Measurements from ENCODE around the gene LIN28B.

LIN28B gene

DNA sequence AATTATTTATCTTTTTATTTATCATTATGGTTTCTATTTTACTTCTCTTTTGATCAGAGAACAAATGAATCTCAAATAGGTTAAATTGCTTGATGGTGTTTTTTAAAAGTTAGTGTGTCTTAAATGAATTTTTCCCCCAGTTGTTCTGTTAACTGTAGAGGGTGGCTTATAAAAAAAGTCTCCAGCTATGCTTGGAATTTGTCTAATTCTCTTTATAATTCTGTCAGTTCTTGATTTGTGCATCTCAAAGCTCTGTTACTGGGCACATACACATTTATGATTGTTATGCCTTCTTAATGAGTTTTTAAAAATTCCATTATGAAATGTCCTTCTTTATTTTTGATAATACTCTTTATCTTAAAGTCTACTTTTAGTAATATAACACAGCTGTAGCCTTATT is 58.0 kb downstream of the LIN28B start:
- DNase-seq (ENCODE audit: low read depth): no peak

DNA sequence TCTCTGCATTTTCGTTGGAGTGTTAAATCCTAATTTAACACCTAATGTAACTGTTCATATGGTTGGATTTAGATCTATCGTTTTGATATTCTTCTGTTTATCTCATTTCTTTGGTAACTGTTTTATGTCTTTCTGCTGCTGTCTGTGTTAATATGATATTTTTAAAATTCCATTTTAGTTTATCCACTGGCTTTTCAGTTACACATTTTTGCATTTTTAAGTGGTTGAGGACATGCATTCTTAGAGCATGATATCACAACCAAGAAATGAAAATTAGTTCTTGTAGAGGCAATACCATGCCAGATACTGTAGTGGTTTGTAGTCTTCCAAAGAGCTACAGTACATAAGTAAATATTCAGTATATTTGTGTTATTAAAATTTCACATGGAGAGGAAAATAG is 58.6 kb downstream of the LIN28B start:
- no peak for DNase-seq (ENCODE audit: low read depth)

DNA sequence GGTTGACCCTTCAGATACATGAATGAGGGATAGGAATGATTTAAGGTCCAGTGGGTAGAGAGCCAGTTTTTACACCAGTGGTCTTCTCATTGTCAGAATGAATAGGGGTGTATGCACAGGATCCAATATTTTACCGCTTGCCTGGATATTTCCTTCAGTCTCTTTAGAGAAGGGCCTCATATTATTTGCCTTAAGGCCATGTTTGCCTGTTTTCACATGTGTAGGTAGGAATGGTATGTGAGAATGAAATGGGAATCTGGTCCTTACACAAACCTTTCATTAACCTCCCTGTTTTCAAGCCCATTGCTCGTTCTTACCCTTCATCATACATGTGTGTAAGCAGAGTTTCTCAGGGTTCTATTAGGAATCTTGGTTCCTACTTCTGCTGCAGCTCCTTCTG is 62.4 kb downstream of the LIN28B start:
- no peak for DNase-seq (ENCODE audit: low read depth)

DNA sequence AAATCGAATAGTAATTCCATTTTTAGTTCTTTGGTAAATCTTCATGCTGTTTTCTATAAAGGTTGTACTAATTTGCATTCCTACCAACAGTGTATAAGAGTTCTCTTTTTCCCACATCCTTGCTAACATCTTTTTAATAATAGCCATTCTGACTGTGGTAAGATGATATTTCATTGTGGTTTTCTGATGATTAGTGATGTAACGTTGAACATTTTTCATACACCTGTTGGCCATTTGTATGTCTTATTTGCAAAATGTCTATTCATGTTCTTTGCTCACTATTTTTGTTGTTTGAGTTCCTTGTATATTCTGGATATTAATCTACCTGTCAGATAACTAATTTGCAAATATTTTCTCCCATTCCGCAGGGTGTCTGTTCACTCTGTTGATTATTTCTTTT is 64.5 kb downstream of the LIN28B start:
- no peak for DNase-seq (ENCODE audit: low read depth)

DNA sequence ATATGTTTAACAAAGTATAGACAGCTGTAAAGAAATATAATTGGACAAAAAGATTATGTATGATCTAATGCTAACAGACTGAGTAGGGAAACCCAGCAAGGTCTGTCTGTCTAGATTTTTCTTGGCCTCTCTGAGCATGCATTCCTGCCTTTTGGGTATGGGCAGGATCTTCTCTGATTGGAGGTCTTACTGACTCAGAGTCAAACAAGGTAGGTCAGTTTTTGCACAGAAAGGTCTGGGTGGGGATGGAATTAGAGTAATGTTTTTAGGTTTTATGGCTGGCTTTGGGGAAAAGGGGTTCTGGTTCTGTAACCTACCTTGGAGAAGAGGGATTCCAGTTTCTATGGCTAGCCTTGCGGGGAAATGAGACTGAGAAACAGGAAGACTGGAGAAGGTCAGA is 65.5 kb downstream of the LIN28B start:
- no peak for DNase-seq (ENCODE audit: low read depth)

DNA sequence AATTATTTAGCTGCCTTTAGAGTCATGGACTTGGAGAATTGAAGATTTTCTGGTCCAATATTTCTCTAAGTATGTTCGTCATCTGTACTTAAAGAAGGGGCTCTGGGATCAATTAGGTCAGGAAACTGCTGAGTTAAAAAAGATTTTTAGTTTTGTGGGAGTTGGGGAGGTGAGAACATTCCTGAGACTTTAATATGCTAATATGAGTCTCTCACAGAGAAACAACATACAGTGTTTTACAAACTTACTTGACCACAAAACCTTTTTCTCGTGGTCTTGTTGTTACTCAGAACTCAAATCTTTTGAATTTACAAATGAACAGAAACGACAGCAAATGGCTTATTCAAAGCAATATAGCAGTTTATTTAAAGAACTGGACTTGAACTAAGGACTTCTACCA is 67.9 kb downstream of the LIN28B start:
- no peak for DNase-seq (ENCODE audit: low read depth)

DNA sequence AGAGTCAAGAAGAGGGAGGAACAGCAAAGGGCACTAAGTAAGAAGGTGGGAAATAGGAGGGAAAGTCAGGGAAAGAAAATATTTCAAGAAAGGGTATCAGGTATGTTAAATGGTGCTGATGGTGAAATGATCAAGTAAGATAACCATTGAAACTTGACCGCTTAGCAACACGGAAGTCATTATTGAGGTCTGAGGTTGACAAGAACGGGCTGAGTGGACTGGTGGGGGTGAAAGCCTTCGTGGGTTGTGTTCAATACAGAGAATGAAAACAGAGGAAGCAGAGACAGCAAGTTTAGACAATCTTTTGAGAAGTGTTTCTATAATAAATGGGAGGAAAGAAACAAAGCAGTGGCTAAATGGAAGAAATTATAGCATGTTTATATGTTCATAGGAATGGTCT is 72.0 kb downstream of the LIN28B start:
- no peak for DNase-seq (ENCODE audit: low read depth)

DNA sequence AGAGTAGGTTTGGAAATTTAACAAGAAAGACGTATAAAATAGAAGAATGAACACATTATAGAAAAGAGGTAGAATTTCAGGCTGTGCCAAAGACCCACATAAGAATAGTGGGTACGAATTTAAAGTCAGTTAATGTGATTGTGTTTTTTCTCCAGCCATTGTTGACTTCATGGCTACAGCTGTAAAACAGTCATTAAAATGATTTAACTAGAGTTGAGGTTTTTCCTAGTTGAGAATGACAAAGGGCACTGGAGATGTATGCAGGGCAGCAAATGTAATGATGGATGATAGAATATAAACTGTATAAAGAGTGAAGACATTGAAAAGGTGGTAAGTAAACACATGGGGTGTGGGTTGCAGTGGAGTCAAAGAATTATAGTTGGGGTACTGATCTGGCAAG is 72.7 kb downstream of the LIN28B start:
- DNase-seq (ENCODE audit: low read depth): no peak

DNA sequence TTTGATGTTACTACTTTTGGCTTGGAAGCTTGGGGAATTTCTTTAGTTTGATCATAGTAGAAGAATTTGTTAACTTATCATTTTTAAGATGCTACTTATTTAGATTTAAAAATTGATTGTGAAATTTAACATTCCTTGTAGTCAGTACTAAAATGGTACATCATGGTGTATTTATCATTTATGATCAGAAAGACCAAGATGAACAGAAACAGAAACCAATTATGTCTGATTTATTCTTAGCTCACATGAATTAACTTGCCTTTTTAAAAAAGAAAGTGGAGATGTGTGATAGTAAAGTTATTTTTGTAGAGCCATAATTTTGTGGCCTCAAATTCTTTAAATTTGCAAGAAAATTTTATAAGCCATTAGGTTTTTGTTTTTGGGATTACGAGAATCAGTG is 77.6 kb downstream of the LIN28B start:
- DNase-seq (ENCODE audit: low read depth): no peak

DNA sequence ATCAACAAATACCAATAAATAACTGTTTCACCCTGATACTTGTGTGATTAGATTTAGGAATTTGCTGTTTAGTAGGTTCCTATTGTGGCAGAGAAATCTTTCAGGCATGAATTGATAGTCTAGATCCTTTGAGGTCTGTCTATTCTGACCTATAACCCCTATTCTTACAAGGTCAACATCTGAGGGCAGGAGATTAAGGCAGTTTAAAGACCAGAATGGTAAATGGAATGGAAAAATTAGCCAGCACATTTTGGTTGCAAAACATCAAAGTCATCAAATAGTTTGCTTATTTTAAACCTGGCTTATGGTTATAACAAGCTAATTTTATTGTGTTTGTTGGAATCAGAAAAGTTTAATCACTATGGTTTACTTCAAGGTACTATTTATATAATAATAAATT is 78.4 kb downstream of the LIN28B start:
- no peak for DNase-seq (ENCODE audit: low read depth)

DNA sequence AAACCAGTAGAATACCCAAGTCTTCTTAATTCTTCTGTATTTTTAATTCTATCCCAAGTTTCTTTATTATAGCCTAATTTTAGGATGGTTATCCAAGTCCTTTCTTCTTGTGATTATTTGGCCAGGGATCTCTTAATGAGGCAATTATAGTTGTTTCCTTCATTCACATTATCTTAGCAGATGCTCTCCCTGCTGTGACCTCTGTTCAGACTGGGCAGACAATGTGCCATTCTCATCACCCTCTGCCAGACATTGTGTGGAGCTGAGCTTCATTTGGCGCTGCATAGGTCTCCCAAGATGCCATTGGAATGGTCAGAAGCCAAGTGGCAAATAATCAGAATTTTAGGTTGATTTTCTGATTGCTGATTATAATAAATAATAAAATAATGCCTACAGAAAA is 79.4 kb downstream of the LIN28B start:
- no peak for DNase-seq (ENCODE audit: low read depth)

DNA sequence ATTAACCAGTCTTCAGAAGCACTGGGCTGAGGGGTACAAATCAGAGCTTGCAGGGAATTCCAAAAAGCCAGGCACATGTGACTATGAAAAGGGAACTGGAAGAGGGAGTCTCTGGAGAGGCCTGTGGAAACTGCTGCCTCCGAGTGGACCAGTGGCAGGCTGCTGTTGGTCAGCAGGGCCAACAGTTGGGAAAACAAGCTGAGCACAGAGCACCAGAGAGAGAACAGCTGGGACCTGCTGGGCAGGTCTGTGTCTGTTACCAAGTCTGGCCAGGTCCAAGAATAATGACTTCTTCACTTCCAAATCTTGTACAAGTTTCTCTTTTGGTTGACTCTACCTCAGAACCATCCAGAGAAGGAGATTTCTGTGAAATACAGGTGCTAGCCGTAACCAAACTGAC is 81.4 kb downstream of the LIN28B start:
- DNase-seq (ENCODE audit: low read depth): no peak

DNA sequence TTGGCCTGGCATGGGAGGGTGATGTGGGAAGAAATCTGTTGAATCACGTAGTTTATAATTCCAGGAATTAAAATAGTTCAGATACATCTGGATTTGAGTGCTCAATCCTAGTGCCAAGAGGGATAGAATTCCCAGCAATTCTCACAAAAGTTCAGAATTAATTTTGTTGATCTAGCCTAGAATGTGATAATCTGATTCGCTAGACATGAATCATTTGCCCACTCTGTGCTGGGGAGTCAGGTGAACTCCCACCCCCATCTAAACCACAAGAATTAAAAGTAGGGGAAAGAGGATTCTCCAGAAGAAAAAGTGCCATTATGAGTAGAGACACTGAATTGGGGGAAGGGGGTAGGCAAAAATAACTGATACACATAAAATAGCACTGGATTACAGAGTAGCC is 85.0 kb downstream of the LIN28B start:
- DNase-seq (ENCODE audit: low read depth): no peak

DNA sequence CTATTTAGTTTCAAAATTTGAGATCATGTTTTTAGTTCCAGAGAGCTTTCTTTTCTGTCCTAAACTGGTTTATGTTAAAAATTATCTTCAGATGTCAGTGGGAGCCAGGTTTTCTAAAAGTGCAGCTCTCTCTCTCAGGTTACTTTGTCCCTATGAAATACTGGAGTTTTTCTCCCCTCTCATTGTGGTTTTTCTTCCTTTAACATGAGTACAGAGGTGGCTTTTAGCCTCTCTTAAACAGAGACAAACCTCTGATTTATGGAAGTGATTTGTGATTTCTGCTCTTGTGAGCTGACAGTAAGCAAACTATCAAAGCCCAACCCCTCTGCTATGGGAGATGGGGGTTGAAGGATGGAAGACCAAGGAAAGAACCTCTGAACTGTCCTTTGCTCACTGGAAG is 85.7 kb downstream of the LIN28B start:
- DNase-seq (ENCODE audit: low read depth): no peak

DNA sequence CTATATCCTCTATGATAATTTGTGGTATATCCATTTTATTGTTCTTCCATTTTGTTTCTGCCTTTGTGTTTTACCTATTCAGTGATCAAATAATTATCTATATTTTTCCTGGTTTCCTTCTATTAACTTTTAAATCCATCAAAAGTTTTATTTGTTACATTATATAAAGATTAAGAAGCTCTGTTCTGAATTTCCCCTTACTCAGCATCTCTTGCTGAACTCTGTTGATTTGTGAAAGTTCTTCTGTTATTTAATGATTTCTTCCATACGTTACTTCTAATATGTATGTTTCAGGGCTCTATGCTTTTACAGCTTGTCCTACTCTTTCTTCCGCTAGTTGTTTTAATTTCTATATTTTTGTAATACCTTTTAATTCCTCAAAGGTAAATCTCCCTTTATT is 87.1 kb downstream of the LIN28B start:
- DNase-seq (ENCODE audit: low read depth): no peak

DNA sequence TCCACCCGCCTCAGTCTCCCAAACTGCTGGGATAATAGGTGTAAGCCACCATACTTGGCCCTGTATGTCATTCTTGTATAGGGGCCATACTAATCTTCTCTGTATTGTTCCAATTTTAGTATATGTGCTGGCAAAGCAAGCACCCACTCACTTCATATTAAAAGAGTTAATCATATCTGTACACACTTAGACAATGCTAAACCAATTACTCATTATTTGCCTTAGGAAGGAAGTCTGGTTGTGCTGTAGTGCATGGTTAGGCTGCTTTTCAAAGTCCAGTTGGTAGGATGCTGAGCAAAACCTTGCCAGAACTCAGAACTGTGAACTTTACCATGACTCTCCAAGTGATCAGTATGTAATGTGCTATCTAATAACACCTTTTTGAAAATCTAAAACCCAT is 88.6 kb downstream of the LIN28B start:
- DNase-seq (ENCODE audit: low read depth): no peak

DNA sequence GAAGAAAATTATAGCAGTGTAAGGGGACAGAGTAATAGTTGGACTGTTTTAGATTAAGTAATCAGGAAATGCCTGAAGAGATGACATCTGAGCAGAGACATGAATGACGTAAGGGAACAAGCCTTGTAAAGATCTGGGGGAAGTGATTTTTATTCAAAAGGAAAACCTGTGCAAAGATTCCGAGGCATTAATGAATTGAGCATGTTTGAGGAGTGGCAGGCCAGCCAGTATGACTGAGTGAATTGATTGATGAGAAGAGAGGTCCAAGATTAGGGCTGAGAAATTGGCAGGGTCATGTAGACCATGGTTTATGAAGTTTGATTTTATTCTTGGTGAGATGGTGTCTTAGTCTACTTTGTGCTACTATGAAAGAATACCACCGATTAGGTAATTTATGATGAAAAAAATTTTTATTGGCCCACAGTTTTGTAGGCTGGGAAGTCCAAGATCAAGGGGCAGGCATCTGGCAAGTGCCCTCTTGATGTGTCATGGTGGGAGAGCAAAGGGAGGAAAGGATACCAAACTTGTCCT is 95.1 kb downstream of the LIN28B start:
- DNase-seq (ENCODE audit: low read depth): no peak

DNA sequence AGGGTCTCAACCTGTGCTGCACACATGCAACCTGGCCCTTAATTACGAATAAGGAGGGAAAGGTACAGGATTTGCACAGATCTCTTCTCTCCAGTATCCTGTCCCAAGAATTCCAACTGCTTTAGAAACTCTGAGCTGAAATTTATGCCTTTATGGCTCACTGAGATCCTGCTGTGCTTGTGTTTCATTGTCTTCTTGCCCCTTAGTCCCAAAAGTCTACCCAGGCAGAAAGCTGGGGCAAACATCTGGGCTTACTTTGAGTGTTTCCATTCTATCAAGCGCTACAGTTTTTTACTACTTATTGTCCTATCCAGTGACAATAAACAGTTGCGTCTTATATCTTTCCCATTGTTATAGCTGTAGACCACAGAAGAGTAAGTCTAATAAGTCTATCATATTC is 99.7 kb downstream of the LIN28B start:
- DNase-seq (ENCODE audit: low read depth): no peak

DNA sequence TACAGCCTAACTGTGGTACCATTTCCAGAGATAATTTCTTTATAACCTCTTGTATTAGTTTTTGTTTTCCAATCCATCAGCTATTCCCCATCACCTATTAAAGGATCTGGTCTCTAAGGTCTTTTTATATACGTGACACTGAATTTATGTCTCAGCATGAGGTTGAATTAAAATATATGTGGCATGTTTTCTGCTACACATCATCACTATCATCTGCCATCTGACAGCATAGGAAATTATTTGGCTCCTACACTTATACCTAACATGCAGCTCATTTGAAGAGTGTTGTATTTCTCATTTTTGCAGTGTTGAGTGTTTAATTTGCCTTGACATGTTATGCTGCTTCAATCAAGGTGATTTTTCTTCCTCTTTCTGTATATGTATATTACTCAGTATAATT is 100.3 kb downstream of the LIN28B start:
- no peak for DNase-seq (ENCODE audit: low read depth)

DNA sequence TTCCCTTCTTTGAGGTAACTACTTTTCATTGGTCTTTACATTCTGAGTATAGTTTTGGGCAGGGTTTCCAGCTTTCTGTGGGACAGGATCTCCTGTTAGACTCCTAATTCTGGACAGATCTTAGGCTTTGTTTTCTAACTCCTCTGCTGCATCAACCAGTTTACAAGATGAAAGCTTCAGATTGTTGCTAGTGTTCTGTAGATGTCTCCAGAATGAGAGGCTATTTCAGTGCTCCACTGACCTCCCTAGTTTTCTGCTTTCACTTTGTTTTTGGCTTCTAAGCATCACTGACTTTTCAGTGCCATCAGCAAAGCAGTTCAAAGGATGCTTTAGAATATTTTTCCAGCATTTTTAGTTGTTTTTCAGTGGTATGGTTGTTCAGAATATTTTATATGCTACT is 101.4 kb downstream of the LIN28B start:
- no peak for DNase-seq (ENCODE audit: low read depth)

DNA sequence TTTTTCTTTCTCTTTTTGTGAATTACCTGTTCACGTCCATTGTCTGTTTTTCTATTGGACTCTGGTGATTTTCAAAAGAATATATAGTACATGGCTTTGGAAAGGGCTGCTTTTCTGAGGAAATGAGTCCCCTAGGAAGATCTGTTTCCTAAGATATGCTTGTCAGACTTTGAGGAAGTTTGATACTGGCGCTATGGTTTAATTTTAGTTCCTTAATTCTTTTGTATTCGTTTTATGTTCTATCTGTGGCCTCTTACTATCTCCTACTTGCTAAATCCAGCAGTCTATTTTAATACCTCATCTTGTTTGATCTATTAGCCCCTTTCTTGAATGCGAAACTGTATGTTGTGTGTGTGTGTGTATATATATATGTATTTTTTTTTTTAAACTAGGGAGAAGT is 101.9 kb downstream of the LIN28B start:
- no peak for DNase-seq (ENCODE audit: low read depth)

DNA sequence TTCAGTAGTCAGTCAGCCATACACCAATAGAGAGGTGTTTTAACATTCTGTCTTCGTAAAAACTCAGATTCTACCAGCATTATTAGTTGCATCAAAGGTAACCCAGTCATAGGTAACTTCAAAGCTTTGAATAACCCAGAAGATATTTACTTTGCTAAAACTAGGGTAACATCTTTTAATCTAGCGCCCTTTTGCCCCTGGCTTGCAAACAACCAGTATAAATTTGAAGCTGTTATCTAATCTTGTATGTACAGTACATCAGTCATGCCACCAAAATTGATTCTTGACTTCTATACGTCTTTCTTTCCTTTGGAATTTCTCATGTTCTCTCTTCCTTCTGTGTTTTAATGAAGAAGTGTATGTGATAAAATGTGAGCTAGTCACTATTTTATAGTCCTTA is 109.3 kb downstream of the LIN28B start:
- no peak for DNase-seq (ENCODE audit: low read depth)

DNA sequence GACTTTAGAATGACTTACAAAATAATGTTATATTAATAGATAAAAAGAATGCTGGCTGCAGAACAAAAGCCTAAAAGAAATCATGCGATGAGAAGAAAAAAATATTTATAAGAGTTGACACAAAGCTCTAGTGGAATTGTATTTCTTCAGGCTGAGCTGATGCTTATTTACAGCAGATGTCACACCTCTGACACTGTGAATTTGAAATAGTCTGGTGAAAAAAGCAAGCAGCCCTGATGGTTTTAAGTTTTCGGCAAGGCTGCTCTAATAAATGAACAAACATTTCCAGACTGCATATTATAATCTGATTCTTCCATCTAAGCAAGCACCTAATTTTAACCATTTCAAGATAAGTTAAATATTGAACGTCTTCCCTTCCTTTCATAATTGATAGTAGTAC is 109.9 kb downstream of the LIN28B start:
- no peak for DNase-seq (ENCODE audit: low read depth)

DNA sequence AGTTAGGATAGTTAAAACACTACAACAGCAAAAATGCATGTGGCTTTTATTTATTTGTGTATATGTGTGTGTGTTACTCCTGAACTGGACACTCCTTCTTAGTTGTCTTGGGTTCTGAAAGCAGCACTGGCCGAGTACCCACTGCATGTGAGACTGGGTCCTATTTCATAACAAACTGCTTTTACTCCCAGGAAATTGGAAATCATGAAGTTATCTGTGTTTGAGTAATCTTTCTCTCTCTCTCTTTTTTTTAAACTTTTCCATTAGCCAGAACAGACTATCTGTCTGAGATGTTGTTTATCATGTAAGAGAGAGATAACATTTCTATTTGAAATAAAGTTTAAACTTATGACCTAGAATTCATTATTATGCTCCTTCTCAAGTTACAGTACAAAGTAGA is 110.4 kb downstream of the LIN28B start:
- no peak for DNase-seq (ENCODE audit: low read depth)

DNA sequence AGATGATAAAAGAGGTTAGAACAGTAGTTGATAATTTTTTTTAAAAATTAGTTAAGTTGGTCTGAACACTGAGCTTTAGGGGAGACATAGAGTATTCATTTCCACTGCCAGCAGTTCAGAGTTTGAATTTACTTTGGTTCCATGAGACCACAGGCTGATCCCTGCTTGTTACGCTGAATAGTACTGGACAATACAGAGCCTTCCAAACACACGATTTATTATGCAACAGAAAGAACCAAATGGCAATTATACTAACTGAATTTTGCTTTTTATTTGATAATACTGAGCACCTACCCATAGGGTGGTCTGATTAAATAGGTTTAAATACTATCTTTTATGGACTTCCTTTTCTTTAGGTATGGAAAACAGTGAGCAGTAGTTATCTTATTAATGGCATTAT is 111.5 kb downstream of the LIN28B start:
- no peak for DNase-seq (ENCODE audit: low read depth)
